ENCODE results near the gene DNM3.

The DNM3 gene

DNA sequence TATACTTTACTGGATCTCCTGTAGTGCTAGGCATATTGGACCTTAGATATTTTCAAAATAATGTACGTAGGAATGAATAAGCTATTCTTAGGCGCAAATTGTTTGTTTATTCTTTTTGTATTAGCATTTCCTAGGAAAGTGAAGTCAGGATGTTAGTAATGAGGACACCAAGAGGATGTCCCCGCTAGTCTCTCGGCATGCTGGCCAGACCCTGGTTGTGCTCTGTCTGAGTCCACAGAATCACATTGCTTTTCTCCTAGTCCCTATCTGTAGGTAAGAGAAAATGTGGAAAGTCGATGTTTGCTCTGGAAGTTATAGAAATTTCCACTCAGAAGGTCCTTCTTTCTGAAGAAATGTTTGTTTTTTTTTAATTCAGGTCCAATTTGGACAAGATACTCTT lies 31.1 kb downstream of the DNM3 start:
- Mint-ChIP-seq H3K27me3 (no peaks in the 10 kb centered on the region), H3K4me1 (ENCODE audit: low read depth) (no peaks in the 10 kb centered on the region), H3K9me3 (no peaks in the 10 kb centered on the region), H3K27ac (no peak overlapping the region), H3K36me3 (ENCODE audit: low read depth) (no peaks in the 10 kb centered on the region), H3K4me3 (no peak overlapping the region)

- H3K36me3 Mint-ChIP-seq (ENCODE audit: low read depth), result no peaks in the 10 kb centered on the region
- no peaks in the 10 kb centered on the region for H3K9me3 Mint-ChIP-seq
- H3K27me3 Mint-ChIP-seq, result no peaks in the 10 kb centered on the region
- no peaks in the 10 kb centered on the region for H3K4me1 Mint-ChIP-seq (ENCODE audit: low read depth)
- no peak overlapping the region for H3K27ac Mint-ChIP-seq
- H3K4me3 Mint-ChIP-seq, result no peak overlapping the region
Measured at GRCh38 chr1:171873664-171874063, 32.4 kb downstream of the DNM3 start.

DNA sequence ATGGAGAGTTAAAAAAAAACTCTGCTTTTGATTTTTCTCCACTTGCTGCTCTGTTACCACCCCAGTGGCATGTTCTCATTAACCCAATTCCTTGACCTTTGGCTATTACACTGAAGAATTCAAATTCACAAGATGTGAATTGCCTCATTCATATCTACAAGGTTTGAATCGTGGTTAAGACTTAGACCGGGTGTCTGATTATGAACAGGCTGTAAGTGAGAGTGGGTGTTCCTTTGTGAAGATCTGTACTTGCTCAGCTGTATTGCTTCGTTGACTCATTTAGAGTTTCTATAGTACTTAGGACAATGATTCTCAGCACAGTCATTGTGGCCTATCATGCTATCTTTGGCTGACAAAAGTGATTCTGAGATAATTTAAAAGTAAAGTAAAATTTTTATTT lies 36.4 kb downstream of the DNM3 start:
- H3K27ac Mint-ChIP-seq, result no peak overlapping the region
- no peaks in the 10 kb centered on the region for H3K27me3 Mint-ChIP-seq
- H3K4me3 Mint-ChIP-seq, result no peak overlapping the region
- H3K9me3 Mint-ChIP-seq, result no peaks in the 10 kb centered on the region
- no peaks in the 10 kb centered on the region for H3K4me1 Mint-ChIP-seq (ENCODE audit: low read depth)
- no peaks in the 10 kb centered on the region for H3K36me3 Mint-ChIP-seq (ENCODE audit: low read depth)

DNA sequence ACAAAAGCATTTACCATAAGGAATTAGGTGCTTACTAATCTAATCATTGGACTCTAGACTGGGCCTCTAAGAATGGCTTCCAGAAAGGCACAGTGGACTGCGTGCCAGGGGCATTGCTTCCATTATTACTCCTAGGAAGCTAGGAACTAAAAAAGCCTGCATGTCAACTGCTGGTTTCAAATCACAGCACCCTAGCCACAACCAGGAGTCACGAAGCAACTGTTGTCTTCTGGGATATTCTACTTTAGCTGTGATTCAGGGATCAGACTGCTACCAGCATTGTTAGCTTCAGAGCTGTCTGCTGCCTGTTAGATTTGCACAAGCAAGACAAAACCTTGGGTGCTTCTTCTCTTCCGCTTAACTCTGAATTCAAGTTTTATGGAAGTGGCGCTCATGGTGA lies 38.3 kb downstream of the DNM3 start:
- Mint-ChIP-seq H3K4me3 (no peak overlapping the region), H3K27me3 (no peaks in the 10 kb centered on the region), H3K9me3 (no peaks in the 10 kb centered on the region), H3K4me1 (ENCODE audit: low read depth) (peaks cover 8% of the 10 kb centered on the region), H3K36me3 (ENCODE audit: low read depth) (no peaks in the 10 kb centered on the region), H3K27ac (no peak overlapping the region)

- H3K36me3 Mint-ChIP-seq (ENCODE audit: low read depth), result no peaks in the 10 kb centered on the region
- no peaks in the 10 kb centered on the region for H3K27me3 Mint-ChIP-seq
- no peak overlapping the region for H3K27ac Mint-ChIP-seq
- no peak overlapping the region for H3K4me3 Mint-ChIP-seq
- no peaks in the 10 kb centered on the region for H3K9me3 Mint-ChIP-seq
- peaks cover 8% of the 10 kb centered on the region for H3K4me1 Mint-ChIP-seq (ENCODE audit: low read depth)
Measured at GRCh38 chr1:171881442-171881841, 40.1 kb downstream of the DNM3 start.

- Mint-ChIP-seq H3K27ac (no peak overlapping the region), H3K4me3 (no peak overlapping the region), H3K27me3 (no peaks in the 10 kb centered on the region), H3K9me3 (no peaks in the 10 kb centered on the region), H3K36me3 (ENCODE audit: low read depth) (no peaks in the 10 kb centered on the region), H3K4me1 (ENCODE audit: low read depth) (peaks cover 8% of the 10 kb centered on the region)
Measured at GRCh38 chr1:171883849-171884248, 42.6 kb downstream of the DNM3 start.

GRCh38 chr1:171884475-171884874 lies 43.2 kb downstream of the DNM3 start:
- Mint-ChIP-seq H3K4me3 (no peak overlapping the region), H3K9me3 (no peaks in the 10 kb centered on the region), H3K27me3 (no peaks in the 10 kb centered on the region), H3K27ac (no peak overlapping the region), H3K4me1 (ENCODE audit: low read depth) (peaks cover 8% of the 10 kb centered on the region), H3K36me3 (ENCODE audit: low read depth) (no peaks in the 10 kb centered on the region)

GRCh38 chr1:171890131-171890530 lies 48.8 kb downstream of the DNM3 start:
- H3K27me3 Mint-ChIP-seq, result no peaks in the 10 kb centered on the region
- H3K9me3 Mint-ChIP-seq, result no peaks in the 10 kb centered on the region
- H3K27ac Mint-ChIP-seq, result no peak overlapping the region
- no peaks in the 10 kb centered on the region for H3K4me1 Mint-ChIP-seq (ENCODE audit: low read depth)
- H3K4me3 Mint-ChIP-seq, result no peak overlapping the region
- no peaks in the 10 kb centered on the region for H3K36me3 Mint-ChIP-seq (ENCODE audit: low read depth)

DNA sequence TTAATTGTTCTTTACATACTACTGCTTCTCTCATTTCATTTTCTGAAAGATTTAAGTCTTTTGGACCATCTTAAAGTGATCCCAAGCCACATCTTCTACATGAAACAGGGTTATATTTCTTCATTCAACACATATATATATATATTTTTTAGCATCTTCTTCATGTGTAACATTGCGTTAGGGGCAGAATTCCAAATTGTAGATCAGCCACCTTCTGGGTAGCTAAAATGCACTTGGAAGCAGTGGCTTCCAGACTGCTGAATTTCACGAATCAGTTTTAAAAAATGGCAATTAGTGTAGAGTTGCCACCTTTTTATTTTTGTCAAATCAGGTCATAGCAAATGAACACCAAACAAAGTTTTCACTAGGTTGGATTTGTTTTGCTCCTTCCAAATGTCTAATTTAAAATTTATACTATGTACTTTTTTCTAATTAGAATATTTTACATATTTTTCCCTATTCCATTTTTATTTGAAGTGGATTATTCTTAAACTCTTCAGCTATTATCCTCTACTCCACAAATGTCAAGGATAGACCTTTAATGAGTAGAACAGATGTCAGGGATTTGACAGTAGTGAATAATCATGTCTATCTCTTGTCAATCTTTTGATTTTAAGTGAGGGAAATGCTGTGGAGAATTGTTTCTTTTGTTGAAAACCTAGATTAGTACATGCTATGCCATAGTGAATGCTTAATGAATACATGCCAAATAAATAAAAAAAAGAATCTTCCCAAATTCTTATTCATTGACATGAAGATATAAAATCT lies 55.8 kb downstream of the DNM3 start:
- H3K4me1 Mint-ChIP-seq (ENCODE audit: low read depth), result no peaks in the 10 kb centered on the region
- H3K9me3 Mint-ChIP-seq, result no peaks in the 10 kb centered on the region
- H3K27me3 Mint-ChIP-seq, result no peaks in the 10 kb centered on the region
- H3K4me3 Mint-ChIP-seq, result no peak overlapping the region
- H3K27ac Mint-ChIP-seq, result no peak overlapping the region
- H3K36me3 Mint-ChIP-seq (ENCODE audit: low read depth), result no peaks in the 10 kb centered on the region

DNA sequence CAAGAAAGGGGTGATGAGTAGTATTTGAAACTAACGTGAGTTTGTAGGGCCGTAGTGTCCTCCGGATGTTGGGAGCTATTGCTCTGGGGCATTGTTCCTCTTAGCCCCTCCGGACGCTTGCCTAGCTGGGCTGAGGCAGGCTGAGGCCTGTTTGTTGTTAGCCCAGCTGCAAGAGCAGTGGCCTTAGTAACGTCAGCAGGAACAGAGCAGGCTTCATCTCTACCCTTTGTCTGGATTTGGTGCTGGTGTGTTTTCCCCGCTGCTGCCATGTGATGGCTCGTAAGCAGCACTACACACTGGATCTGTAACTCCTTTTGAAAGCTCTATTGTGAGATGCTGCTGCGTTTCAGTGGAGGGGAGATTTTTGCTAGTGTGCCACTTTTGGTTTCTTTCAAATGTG lies 57.6 kb downstream of the DNM3 start:
- no peaks in the 10 kb centered on the region for H3K27me3 Mint-ChIP-seq
- H3K4me1 Mint-ChIP-seq (ENCODE audit: low read depth), result peaks cover 3% of the 10 kb centered on the region
- H3K4me3 Mint-ChIP-seq, result no peak overlapping the region
- H3K36me3 Mint-ChIP-seq (ENCODE audit: low read depth), result no peaks in the 10 kb centered on the region
- H3K9me3 Mint-ChIP-seq, result no peaks in the 10 kb centered on the region
- no peak overlapping the region for H3K27ac Mint-ChIP-seq

DNA sequence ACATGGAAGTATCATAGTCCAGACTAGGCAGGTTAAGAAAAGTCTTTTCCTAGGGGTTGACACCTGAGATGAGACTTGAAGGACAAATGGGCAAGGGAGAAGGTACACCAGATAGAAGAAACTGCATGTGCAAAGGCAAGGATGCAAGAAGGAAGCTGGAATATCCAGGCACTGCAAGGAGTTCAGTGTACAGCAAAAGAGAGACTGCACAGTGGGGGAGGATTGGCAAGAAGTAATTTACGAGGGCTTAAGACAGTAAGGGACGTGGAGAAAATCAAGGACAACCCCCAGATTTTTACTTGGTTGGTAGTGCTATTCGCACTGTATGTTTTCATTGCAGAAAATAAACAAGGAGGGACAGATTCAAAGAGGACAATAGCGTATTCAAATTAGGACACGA lies 58.5 kb downstream of the DNM3 start:
- H3K4me1 Mint-ChIP-seq (ENCODE audit: low read depth), result peaks cover 3% of the 10 kb centered on the region
- H3K27ac Mint-ChIP-seq, result no peak overlapping the region
- no peaks in the 10 kb centered on the region for H3K9me3 Mint-ChIP-seq
- H3K27me3 Mint-ChIP-seq, result no peaks in the 10 kb centered on the region
- no peaks in the 10 kb centered on the region for H3K36me3 Mint-ChIP-seq (ENCODE audit: low read depth)
- H3K4me3 Mint-ChIP-seq, result no peak overlapping the region

DNA sequence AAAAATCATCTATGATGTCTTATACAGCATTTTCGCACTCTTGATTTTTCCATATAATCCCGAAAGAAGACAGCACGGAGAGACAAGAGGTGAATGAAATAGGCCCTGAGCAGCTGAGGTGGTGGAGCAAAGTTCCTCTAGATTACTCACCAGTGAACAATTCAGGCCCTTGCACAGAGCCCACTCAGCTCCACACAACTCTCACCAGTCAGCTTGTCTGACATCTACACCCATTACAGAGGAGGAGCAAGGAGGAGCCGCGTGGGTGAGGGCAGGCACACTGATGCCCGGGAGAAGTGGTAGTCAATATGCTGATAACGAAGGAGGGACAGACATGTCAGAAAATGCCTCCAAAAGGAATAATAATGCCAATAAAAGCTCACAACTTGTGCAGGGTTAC lies 59.9 kb downstream of the DNM3 start:
- no peaks in the 10 kb centered on the region for H3K36me3 Mint-ChIP-seq (ENCODE audit: low read depth)
- H3K9me3 Mint-ChIP-seq, result no peaks in the 10 kb centered on the region
- H3K27me3 Mint-ChIP-seq, result no peaks in the 10 kb centered on the region
- H3K4me1 Mint-ChIP-seq (ENCODE audit: low read depth), result peaks cover 3% of the 10 kb centered on the region
- H3K27ac Mint-ChIP-seq, result no peak overlapping the region
- H3K4me3 Mint-ChIP-seq, result no peak overlapping the region

DNA sequence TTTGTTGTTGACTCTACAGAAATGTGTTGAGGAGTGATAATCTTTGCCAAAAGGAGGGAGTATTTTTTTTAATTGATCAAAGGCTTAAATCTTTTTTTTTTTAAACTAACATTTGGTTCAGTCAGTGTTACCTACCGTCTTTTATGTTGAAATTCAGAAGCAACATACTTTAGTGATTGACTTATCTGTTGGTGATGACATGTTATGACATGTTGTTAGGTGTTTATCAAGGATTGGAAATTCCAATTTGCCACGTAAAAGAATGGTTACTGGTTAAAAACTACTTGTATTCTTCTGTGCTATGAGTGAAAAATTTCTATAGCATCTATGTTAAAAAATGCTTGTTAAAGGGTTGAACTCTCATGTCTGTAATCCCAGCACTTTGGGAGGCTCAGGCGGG lies 61.2 kb downstream of the DNM3 start:
- peaks cover 3% of the 10 kb centered on the region for H3K4me1 Mint-ChIP-seq (ENCODE audit: low read depth)
- no peak overlapping the region for H3K4me3 Mint-ChIP-seq
- H3K27me3 Mint-ChIP-seq, result no peaks in the 10 kb centered on the region
- H3K36me3 Mint-ChIP-seq (ENCODE audit: low read depth), result no peaks in the 10 kb centered on the region
- no peak overlapping the region for H3K27ac Mint-ChIP-seq
- no peaks in the 10 kb centered on the region for H3K9me3 Mint-ChIP-seq

- no peaks in the 10 kb centered on the region for H3K36me3 Mint-ChIP-seq (ENCODE audit: low read depth)
- no peaks in the 10 kb centered on the region for H3K9me3 Mint-ChIP-seq
- no peaks in the 10 kb centered on the region for H3K27me3 Mint-ChIP-seq
- H3K27ac Mint-ChIP-seq, result no peak overlapping the region
- peaks cover 3% of the 10 kb centered on the region for H3K4me1 Mint-ChIP-seq (ENCODE audit: low read depth)
- H3K4me3 Mint-ChIP-seq, result no peak overlapping the region
Measured at GRCh38 chr1:171904778-171905450, 63.6 kb downstream of the DNM3 start.

DNA sequence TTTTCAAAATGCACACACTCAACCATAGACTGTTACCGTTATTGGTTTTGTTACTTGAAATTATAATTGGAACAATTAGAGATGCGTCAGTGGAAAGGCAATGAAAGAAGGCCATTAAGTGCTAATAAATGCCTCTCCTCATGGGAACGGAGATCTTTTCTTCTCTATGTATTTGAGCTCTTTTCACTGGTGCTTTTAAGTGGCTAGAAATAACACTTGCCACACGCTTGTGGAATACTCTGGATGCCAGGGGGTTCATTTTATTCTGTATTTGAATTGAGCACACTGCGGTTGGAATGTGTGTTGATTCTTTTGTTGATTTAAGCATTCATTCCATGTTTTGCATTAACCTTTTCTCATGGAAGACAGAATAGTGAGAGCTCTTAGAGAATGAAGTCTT lies 68.4 kb downstream of the DNM3 start:
- H3K4me1 Mint-ChIP-seq (ENCODE audit: low read depth), result no peaks in the 10 kb centered on the region
- H3K9me3 Mint-ChIP-seq, result no peaks in the 10 kb centered on the region

GRCh38 chr1:171910786-171911185 lies 69.5 kb downstream of the DNM3 start:
- H3K36me3 Mint-ChIP-seq (ENCODE audit: low read depth), result no peaks in the 10 kb centered on the region

More for the DNA sequence above, 68.4 kb downstream of the DNM3 start:
- Mint-ChIP-seq H3K36me3 (ENCODE audit: low read depth) (no peaks in the 10 kb centered on the region), H3K27me3 (peaks cover 7% of the 10 kb centered on the region), H3K4me3 (no peak overlapping the region), H3K27ac (no peak overlapping the region)

More at GRCh38 chr1:171910786-171911185, 69.5 kb downstream of the DNM3 start:
- Mint-ChIP-seq H3K9me3 (no peaks in the 10 kb centered on the region), H3K4me3 (no peak overlapping the region), H3K4me1 (ENCODE audit: low read depth) (no peaks in the 10 kb centered on the region), H3K27me3 (peaks cover 7% of the 10 kb centered on the region), H3K27ac (no peak overlapping the region)
